NCI-H2107 treated with DMSO at 0.1 percent for 48 hours (cell line): ENCODE results near the gene HOXC10.

Experiments used
- DNase-seq: peaks from one replicate; lab custom pipeline; 2025; ENCODE audit not compliant: unreplicated experiment; lab: John Stamatoyannopoulos, UW

HOXC10 gene

DNA sequence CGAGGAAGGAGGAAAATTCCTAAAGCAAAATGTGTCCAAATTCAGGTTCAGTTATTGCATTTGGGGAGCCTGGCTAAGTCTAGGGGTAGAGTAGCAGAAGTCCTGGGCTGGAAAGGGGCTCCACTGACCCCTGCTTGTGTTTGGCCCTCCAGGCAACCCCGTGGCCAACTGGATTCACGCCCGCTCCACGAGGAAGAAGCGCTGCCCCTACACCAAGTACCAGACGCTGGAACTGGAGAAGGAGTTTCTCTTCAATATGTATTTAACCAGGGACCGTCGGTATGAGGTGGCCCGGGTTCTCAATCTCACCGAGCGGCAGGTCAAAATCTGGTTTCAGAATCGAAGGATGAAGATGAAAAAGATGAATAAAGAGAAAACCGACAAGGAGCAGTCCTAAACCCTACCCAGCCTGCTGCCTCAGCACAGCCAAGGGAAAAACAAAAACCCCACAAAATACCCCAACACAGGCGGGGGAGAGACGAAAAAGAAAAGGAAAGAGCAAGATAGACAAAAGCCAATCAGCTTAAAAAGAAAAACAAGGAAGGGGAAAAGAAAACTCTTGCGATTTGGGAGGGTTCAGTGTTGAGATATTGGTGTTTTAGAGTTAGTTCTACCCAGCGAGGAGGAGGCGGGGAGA, 17.4 kb downstream of the HOXC10 start:
- DNase-seq, result no peak

- no peak for DNase-seq
Measured at GRCh38 chr12:54002915-54003389, 18.0 kb downstream of the HOXC10 start.

DNA sequence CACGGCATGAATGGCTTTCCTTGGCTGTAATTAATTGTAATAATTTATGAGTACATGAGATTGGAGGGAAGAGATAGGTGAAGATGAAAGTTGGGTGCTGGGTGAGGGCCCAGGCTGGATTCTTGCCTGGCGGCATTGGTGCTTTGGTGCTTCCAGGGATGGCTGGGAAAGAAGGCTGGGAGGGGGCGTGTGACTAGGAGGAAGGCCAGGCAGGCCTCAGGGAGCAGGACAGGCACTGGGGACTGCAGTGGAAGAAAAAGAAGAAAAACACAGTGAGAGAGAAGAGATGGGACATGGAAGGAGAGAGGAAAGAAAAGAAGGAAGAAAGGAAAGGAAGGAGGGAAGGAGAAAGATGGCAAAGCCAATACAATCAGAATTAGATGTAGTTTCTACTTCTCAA, 18.7 kb downstream of the HOXC10 start:
- no peak for DNase-seq

DNA sequence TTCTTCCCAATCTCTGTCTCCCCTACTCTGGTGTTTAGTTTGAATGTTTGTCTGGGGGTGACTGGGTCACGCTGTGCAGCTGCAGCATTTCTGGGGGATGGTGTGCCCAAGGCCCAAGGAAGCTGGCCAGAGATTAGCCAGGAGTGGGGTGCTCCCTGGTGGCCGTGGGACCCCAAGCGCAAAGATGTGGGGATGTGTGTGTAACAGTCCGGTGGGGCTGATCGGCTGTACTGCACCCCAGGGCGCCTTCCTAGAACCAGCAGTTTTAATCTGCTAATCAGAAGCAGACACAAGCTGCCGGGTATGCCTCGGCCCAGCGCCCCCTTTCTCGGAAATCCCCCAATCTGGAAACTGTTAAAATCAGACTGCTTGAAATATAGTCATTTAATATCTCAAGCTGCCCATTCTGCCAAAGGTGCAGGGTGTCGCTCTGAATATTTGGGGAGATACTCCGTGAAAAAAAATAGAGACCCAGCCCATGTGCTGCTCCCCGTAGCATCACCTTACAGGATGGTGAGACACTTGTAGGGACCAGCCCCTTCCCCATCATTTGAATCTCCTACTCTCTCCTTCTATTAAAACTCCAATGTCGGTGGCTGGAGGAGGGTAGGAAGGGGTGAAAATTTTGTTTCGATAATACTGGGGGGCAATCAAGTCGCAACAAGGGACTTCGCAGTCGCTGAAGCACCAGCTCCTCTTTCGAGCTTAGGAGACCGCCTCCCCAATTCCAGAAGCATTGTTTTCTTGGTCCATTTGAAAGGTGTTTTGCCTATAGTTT, 19.3 kb downstream of the HOXC10 start:
- DNase-seq, result no peak

- DNase-seq, result no peak
Measured at GRCh38 chr12:54004841-54005530, 20.0 kb downstream of the HOXC10 start.

GRCh38 chr12:54005531-54005852, 20.5 kb downstream of the HOXC10 start:
- no peak for DNase-seq

- DNase-seq, result peak; percentile 26
Measured at GRCh38 chr12:54005853-54006558, 21.1 kb downstream of the HOXC10 start.

DNA sequence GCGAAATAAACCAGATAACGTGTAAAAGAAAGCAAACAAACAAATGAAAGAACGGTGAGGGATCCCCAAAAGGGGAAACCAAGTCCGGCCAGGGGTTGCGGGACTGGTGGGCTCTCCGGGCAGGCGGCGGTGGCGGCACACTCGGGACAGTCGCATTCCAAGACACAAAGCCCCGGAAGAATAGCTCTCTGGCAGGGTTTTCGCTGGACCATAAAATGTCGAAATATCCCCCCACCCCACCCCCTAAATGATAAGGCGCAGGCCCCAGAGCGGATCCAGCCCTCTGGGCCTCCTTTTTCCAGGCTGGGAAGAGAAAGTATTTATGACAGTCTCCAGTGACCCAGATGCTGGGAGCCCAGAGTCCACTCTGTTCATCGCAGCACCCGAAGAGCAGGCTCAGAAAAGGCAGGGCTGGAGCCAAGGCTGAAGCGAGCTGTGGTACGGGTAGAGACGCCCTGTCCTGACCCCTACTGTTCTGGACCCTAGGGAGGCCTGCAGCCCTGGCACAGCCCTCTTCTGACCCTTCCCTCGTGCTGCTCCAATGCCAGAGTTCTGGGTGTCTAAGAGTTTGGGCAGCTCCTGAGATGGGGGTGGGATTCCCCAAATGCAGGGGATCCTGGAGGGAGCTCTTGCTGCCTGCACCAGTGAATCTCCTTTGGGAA, 21.7 kb downstream of the HOXC10 start:
- no peak for DNase-seq

DNA sequence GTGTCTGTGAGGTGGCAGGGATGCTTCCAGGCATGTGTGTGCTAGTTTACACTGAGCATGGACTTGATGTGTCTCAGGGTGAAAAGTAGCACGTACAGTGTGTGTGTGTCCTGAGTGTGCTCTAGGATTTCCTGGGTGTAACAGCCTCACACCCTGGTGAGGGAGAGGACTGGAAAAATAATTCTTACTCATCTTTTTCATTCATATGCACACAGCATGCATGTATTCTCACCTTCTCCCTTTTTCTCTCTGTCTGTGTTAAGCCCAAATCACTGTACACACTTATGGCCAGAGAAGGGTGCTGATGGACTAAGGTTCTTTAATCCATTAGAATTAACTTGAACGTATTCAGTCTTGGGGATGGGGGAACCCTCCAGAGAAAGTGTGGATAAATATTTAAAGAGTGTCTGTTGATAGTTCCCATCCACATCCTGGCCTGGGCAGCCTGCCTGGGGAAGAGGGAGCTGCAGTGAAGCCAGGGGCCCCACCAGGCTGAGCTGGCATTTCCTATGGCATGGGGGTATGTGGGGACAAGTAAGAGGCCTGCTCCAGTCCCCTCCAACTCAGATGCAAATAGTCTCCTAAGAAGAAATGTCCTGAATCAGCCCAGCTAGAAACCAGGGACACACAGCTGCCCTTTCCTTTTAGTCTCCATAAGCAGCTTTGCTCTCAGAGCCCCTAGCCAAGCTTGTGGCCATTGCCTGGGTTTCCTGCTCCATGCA, 22.8 kb downstream of the HOXC10 start:
- no peak for DNase-seq

GRCh38 chr12:54008260-54008552, 23.3 kb downstream of the HOXC10 start:
- DNase-seq, result no peak

GRCh38 chr12:54009171-54010052, 24.5 kb downstream of the HOXC10 start:
- DNase-seq, result no peak

GRCh38 chr12:54010053-54010971, 25.4 kb downstream of the HOXC10 start:
- no peak for DNase-seq

- no peak for DNase-seq
Measured at GRCh38 chr12:54010972-54011664, 26.2 kb downstream of the HOXC10 start.

- no peak for DNase-seq
Measured at GRCh38 chr12:54011665-54012532, 27.0 kb downstream of the HOXC10 start.

DNA sequence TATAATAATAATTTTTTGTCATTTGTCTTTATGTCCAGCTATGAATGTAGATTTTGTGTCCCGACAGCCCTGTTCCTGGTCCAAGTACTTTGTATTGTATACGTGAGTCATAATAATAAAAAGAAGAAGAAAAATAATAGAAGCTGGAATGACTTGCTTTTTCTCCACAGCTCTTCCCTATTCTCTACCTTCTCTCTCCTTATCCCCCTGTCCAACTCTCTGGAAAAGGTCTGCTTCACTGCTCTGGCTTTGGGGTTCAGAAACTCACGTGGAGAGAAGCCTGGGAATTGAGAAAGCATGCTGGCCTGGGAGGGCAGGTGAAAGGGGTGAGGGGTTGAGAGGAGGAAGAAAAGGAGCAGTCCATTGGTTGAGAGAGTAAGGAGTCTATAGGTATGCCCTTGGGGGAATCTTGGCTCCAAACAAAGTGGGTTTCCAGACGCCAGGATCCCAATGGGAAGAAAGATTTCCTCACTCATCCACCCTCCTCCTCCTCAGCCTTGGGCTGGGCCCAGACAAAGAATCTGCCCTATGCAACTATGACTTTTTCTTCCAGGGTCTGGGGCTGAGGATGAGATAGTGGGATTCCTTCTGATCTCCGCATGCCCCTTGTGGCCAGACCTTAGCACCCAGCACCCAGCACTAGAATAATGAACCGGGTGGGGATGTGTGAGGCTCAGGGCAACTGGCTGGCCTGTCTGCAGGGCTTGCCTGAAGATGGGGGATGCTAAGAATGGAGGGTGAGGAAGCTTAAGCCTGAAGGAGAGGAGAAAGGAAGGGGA, 27.9 kb downstream of the HOXC10 start:
- no peak for DNase-seq

- no peak for DNase-seq
Measured at GRCh38 chr12:54014377-54015017, 29.6 kb downstream of the HOXC10 start.
